GM18873 (cell line): ENCODE measurements around the gene CCDC3.

ENCODE experiments used
- ATAC-seq: cut with Tn5 transposase; IDR thresholded peaks from one replicate; pipeline ENCODE4 v1.9.1; 2021; ENCODE audit warnings: mild to moderate bottlenecking, moderate library complexity, moderate number of reproducible peaks; ENCODE audit not compliant: unreplicated experiment, low FRiP score

CCDC3 gene

GRCh38 chr10:12928571-12928970 lies 72.9 kb downstream of the CCDC3 start:
- no peak for ATAC-seq

GRCh38 chr10:12927896-12928295 lies 73.6 kb downstream of the CCDC3 start:
- no peak for ATAC-seq

- no peak for ATAC-seq
These were observed 75.7 kb downstream of the CCDC3 start for GRCh38 chr10:12925845-12926244.

- ATAC-seq, result no peak
These were observed 76.6 kb downstream of the CCDC3 start for GRCh38 chr10:12924911-12925310.

- no peak for ATAC-seq
These were observed 79.2 kb downstream of the CCDC3 start for GRCh38 chr10:12922117-12922900.

- no peak for ATAC-seq
These were observed 80.3 kb downstream of the CCDC3 start for GRCh38 chr10:12921163-12921562.

- ATAC-seq, result no peak
These were observed 81.9 kb downstream of the CCDC3 start for GRCh38 chr10:12919574-12919973.

- no peak for ATAC-seq
These were observed 84.9 kb downstream of the CCDC3 start for GRCh38 chr10:12916587-12916986.

GRCh38 chr10:12915637-12916168 lies 85.8 kb downstream of the CCDC3 start:
- ATAC-seq, result no peak

GRCh38 chr10:12914111-12914510 lies 87.4 kb downstream of the CCDC3 start:
- no peak for ATAC-seq

GRCh38 chr10:12911795-12912194 lies 89.7 kb downstream of the CCDC3 start:
- no peak for ATAC-seq

GRCh38 chr10:12910835-12911234 lies 90.7 kb downstream of the CCDC3 start:
- ATAC-seq, result no peak

GRCh38 chr10:12909836-12910185 lies 91.7 kb downstream of the CCDC3 start:
- ATAC-seq, result no peak

GRCh38 chr10:12909182-12909835 lies 92.2 kb downstream of the CCDC3 start:
- no peak for ATAC-seq

- no peak for ATAC-seq
These were observed 92.7 kb downstream of the CCDC3 start for GRCh38 chr10:12908773-12909172.

GRCh38 chr10:12907656-12908055 lies 93.9 kb downstream of the CCDC3 start:
- ATAC-seq, result no peak

- no peak for ATAC-seq
These were observed 95.4 kb downstream of the CCDC3 start for GRCh38 chr10:12906051-12906541.

- no peak for ATAC-seq
These were observed 96.4 kb downstream of the CCDC3 start for GRCh38 chr10:12905067-12905466.

- ATAC-seq, result no peak
These were observed 98.6 kb downstream of the CCDC3 start for GRCh38 chr10:12902851-12903358.

GRCh38 chr10:12902135-12902572 lies 99.4 kb downstream of the CCDC3 start:
- ATAC-seq, result no peak

- no peak for ATAC-seq
These were observed 102.0 kb downstream of the CCDC3 start for GRCh38 chr10:12899546-12899945.
